ENCODE results near the gene SMG5. TPM values are rescaled to one million over a fixed set of nuclear protein-coding genes. Genes with fewer than 3 reads are reported as not detected.
A peak's percentile ranks its signal among the peaks of the same experiment; 100 is the strongest.
"Not testable (repeated sequence)": the region's sequence is repeated elsewhere in the genome, so short reads cannot be mapped to it uniquely, and the experiment has no call there.

Gene SMG5
- total and polyA plus RNA-seq, 2 donors, result 28.2 to 32.3 TPM

- Histone ChIP-seq H3K36me3 (ENCODE audit: control insufficient read depth in 2 of 2, insufficient read depth in 2 of 2, low read length in 1 of 2) (peaks cover 11 to 22% of the 10 kb centered on the region in 2 donors), H3K4me1 (ENCODE audit: control insufficient read depth in 2 of 2, insufficient read depth in 2 of 2, low read length in 2 of 2) (peaks cover 5 to 20% of the 10 kb centered on the region in 2 donors)
- H3K9me3 ChIP-seq (ENCODE audit: control insufficient read depth in 2 of 2, insufficient read depth in 1 of 2, low read length in 1 of 2); H3K27me3 ChIP-seq (ENCODE audit: control insufficient read depth in 2 of 2, insufficient read depth in 1 of 2, low read length in 1 of 2); DNase-seq (ENCODE audit: low read depth in 6 of 9, low spot score in 9 of 9); H3K4me3 ChIP-seq (ENCODE audit: low read length in 2 of 2); H3K27ac ChIP-seq (ENCODE audit: low read depth in 1 of 2, low read length in 1 of 2): not testable (repeated sequence)
- 95% methylated on average over 55 of the region's 55 CpGs for WGBS
These were observed 66.1 kb downstream of the SMG5 start for GRCh38 chr1:156216361-156217086.

GRCh38 chr1:156214024-156214748, 68.4 kb downstream of the SMG5 start:
- Histone ChIP-seq H3K9me3 (ENCODE audit: control insufficient read depth in 2 of 2, insufficient read depth in 1 of 2, low read length in 1 of 2) (no peaks in the 10 kb centered on the region), H3K4me3 (ENCODE audit: low read length in 2 of 2) (peak overlapping the region in 1 of 2 donors; percentile 93), H3K36me3 (ENCODE audit: control insufficient read depth in 2 of 2, insufficient read depth in 2 of 2, low read length in 1 of 2) (peaks cover 13 to 31% of the 10 kb centered on the region in 2 donors), H3K4me1 (ENCODE audit: control insufficient read depth in 2 of 2, insufficient read depth in 2 of 2, low read length in 2 of 2) (peaks cover 5 to 20% of the 10 kb centered on the region in 2 donors), H3K27ac (ENCODE audit: low read depth in 1 of 2, low read length in 1 of 2) (no peak overlapping the region), H3K27me3 (ENCODE audit: control insufficient read depth in 2 of 2, insufficient read depth in 1 of 2, low read length in 1 of 2) (no peaks in the 10 kb centered on the region)
- DNase-seq (ENCODE audit: low read depth in 6 of 9, low spot score in 9 of 9), result no peak
- 93% methylated on average over 16 of the region's 16 CpGs for WGBS

GRCh38 chr1:156213644-156213966, 69.0 kb downstream of the SMG5 start:
- H3K36me3 ChIP-seq (ENCODE audit: control insufficient read depth in 2 of 2, insufficient read depth in 2 of 2, low read length in 1 of 2), result peaks cover 17 to 36% of the 10 kb centered on the region in 2 donors

GRCh38 chr1:156212833-156213643, 69.6 kb downstream of the SMG5 start, which contains the start of gene PMF1:
Gene PMF1 (plus strand): TSS chr1:156213007. CDS start chr1:156213016, 9 bp downstream.
- Histone ChIP-seq H3K27me3 (ENCODE audit: control insufficient read depth in 2 of 2, insufficient read depth in 1 of 2, low read length in 1 of 2) (no peaks in the 10 kb centered on the region), H3K36me3 (ENCODE audit: control insufficient read depth in 2 of 2, insufficient read depth in 2 of 2, low read length in 1 of 2) (peaks cover 20 to 42% of the 10 kb centered on the region in 2 donors), H3K9me3 (ENCODE audit: control insufficient read depth in 2 of 2, insufficient read depth in 1 of 2, low read length in 1 of 2) (no peaks in the 10 kb centered on the region), H3K4me3 (ENCODE audit: low read length in 2 of 2) (peak within 1 kb of the TSS; percentile 56 to 93), H3K4me1 (ENCODE audit: control insufficient read depth in 2 of 2, insufficient read depth in 2 of 2, low read length in 2 of 2) (peaks cover 5 to 20% of the 10 kb centered on the region in 2 donors), H3K27ac (ENCODE audit: low read depth in 1 of 2, low read length in 1 of 2) (peak within 1 kb of the TSS; percentile 99 to 100)
- WGBS, result under 1% methylated on average over 61 of the region's 61 CpGs
- DNase-seq (ENCODE audit: low read depth in 6 of 9, low spot score in 9 of 9), result peak; percentile 88 to 98 (median 93)

More at GRCh38 chr1:156213644-156213966, 69.0 kb downstream of the SMG5 start:
- Histone ChIP-seq H3K4me3 (ENCODE audit: low read length in 2 of 2) (peak overlapping the region; percentile 56 to 93), H3K9me3 (ENCODE audit: control insufficient read depth in 2 of 2, insufficient read depth in 1 of 2, low read length in 1 of 2) (no peaks in the 10 kb centered on the region), H3K27ac (ENCODE audit: low read depth in 1 of 2, low read length in 1 of 2) (peak overlapping the region; percentile 99 to 100), H3K4me1 (ENCODE audit: control insufficient read depth in 2 of 2, insufficient read depth in 2 of 2, low read length in 2 of 2) (peaks cover 5 to 20% of the 10 kb centered on the region in 2 donors), H3K27me3 (ENCODE audit: control insufficient read depth in 2 of 2, insufficient read depth in 1 of 2, low read length in 1 of 2) (no peaks in the 10 kb centered on the region)
- 32% methylated on average over 11 of the region's 11 CpGs for WGBS
- no peak for DNase-seq (ENCODE audit: low read depth in 6 of 9, low spot score in 9 of 9)

- Histone ChIP-seq H3K36me3 (ENCODE audit: control insufficient read depth in 2 of 2, insufficient read depth in 2 of 2, low read length in 1 of 2) (peaks cover 27 to 49% of the 10 kb centered on the region in 2 donors), H3K27ac (ENCODE audit: low read depth in 1 of 2, low read length in 1 of 2) (peak overlapping the region in 1 of 2 donors; percentile 100), H3K27me3 (ENCODE audit: control insufficient read depth in 2 of 2, insufficient read depth in 1 of 2, low read length in 1 of 2) (no peaks in the 10 kb centered on the region), H3K4me3 (ENCODE audit: low read length in 2 of 2) (peak overlapping the region; percentile 56 to 93), H3K9me3 (ENCODE audit: control insufficient read depth in 2 of 2, insufficient read depth in 1 of 2, low read length in 1 of 2) (no peaks in the 10 kb centered on the region), H3K4me1 (ENCODE audit: control insufficient read depth in 2 of 2, insufficient read depth in 2 of 2, low read length in 2 of 2) (peaks cover 5 to 16% of the 10 kb centered on the region in 2 donors)
- peak in 1 of 9 donors; percentile 10 for DNase-seq (ENCODE audit: low read depth in 6 of 9, low spot score in 9 of 9)
- 96% methylated on average over 9 of the region's 9 CpGs for WGBS
These were observed 70.5 kb downstream of the SMG5 start for GRCh38 chr1:156212130-156212529.

GRCh38 chr1:156211243-156211642, 71.4 kb downstream of the SMG5 start:
- Histone ChIP-seq H3K9me3 (ENCODE audit: control insufficient read depth in 2 of 2, insufficient read depth in 1 of 2, low read length in 1 of 2) (no peaks in the 10 kb centered on the region), H3K4me3 (ENCODE audit: low read length in 2 of 2) (no peak overlapping the region), H3K27me3 (ENCODE audit: control insufficient read depth in 2 of 2, insufficient read depth in 1 of 2, low read length in 1 of 2) (no peaks in the 10 kb centered on the region), H3K4me1 (ENCODE audit: control insufficient read depth in 2 of 2, insufficient read depth in 2 of 2, low read length in 2 of 2) (peaks cover 5 to 16% of the 10 kb centered on the region in 2 donors), H3K27ac (ENCODE audit: low read depth in 1 of 2, low read length in 1 of 2) (no peak overlapping the region), H3K36me3 (ENCODE audit: control insufficient read depth in 2 of 2, insufficient read depth in 2 of 2, low read length in 1 of 2) (peaks cover 34 to 55% of the 10 kb centered on the region in 2 donors)
- DNase-seq (ENCODE audit: low read depth in 6 of 9, low spot score in 9 of 9), result no peak
- 96% methylated on average over 3 of the region's 3 CpGs for WGBS

GRCh38 chr1:156204686-156205085, 77.9 kb downstream of the SMG5 start:
- Histone ChIP-seq H3K27me3 (ENCODE audit: control insufficient read depth in 2 of 2, insufficient read depth in 1 of 2, low read length in 1 of 2) (no peaks in the 10 kb centered on the region), H3K27ac (ENCODE audit: low read depth in 1 of 2, low read length in 1 of 2) (no peak overlapping the region), H3K9me3 (ENCODE audit: control insufficient read depth in 2 of 2, insufficient read depth in 1 of 2, low read length in 1 of 2) (no peaks in the 10 kb centered on the region), H3K4me1 (ENCODE audit: control insufficient read depth in 2 of 2, insufficient read depth in 2 of 2, low read length in 2 of 2) (peaks cover 0 to 3% of the 10 kb centered on the region in 2 donors), H3K4me3 (ENCODE audit: low read length in 2 of 2) (no peak overlapping the region), H3K36me3 (ENCODE audit: control insufficient read depth in 2 of 2, insufficient read depth in 2 of 2, low read length in 1 of 2) (peaks cover 47 to 61% of the 10 kb centered on the region in 2 donors)
- WGBS, result 96% methylated on average over 3 of the region's 3 CpGs
- no peak for DNase-seq (ENCODE audit: low read depth in 6 of 9, low spot score in 9 of 9)

- Histone ChIP-seq H3K36me3 (ENCODE audit: control insufficient read depth in 2 of 2, insufficient read depth in 2 of 2, low read length in 1 of 2) (peaks cover 38 to 59% of the 10 kb centered on the region in 2 donors), H3K4me1 (ENCODE audit: control insufficient read depth in 2 of 2, insufficient read depth in 2 of 2, low read length in 2 of 2) (peaks cover 3 to 5% of the 10 kb centered on the region in 2 donors), H3K27ac (ENCODE audit: low read depth in 1 of 2, low read length in 1 of 2) (no peak overlapping the region), H3K9me3 (ENCODE audit: control insufficient read depth in 2 of 2, insufficient read depth in 1 of 2, low read length in 1 of 2) (no peaks in the 10 kb centered on the region), H3K4me3 (ENCODE audit: low read length in 2 of 2) (no peak overlapping the region), H3K27me3 (ENCODE audit: control insufficient read depth in 2 of 2, insufficient read depth in 1 of 2, low read length in 1 of 2) (no peaks in the 10 kb centered on the region)
- no peak for DNase-seq (ENCODE audit: low read depth in 6 of 9, low spot score in 9 of 9)
These were observed 79.3 kb downstream of the SMG5 start for GRCh38 chr1:156203331-156203730.

All from thymus (tissue), 11 donors.